WERI-Rb-1 (cell line): Measurements from ENCODE around the gene HIF3A.
"Not testable (repeated sequence)": the region's sequence is repeated elsewhere in the genome, so short reads cannot be mapped to it uniquely, and the experiment has no call there.

Experiments
- DNase-seq: peaks from one replicate; pipeline ENCODE4 v3.0.0-alpha.2; 2020
- H3K27ac ChIP-seq: fragments of 250-450 bp; sonication (Bioruptor Pico); 2 replicates; pipeline ENCODE4 v1.5.1; 2020; ENCODE audit warnings: mild to moderate bottlenecking, moderate library complexity
- H3K27me3 ChIP-seq: fragments of 250-450 bp; sonication (Bioruptor Pico); 2 replicates; pipeline ENCODE4 v1.5.1; 2021; ENCODE audit warnings: mild to moderate bottlenecking, low read depth, moderate library complexity; ENCODE audit not compliant: insufficient read depth, severe bottlenecking
- H3K36me3 ChIP-seq: fragments of 250-450 bp; sonication (Bioruptor Pico); 2 replicates; pipeline ENCODE4 v1.5.1; 2020; ENCODE audit warnings: mild to moderate bottlenecking, moderate library complexity
- H3K4me3 ChIP-seq: 2 replicates; pipeline ENCODE4 v1.5.1; 2011; ENCODE audit warnings: low read depth, mild to moderate bottlenecking, control low read depth, low read length
- H3K9me3 ChIP-seq: fragments of 250-450 bp; sonication (Bioruptor Pico); 2 replicates; pipeline ENCODE4 v1.5.1; 2021; ENCODE audit warnings: mild to moderate bottlenecking, moderate library complexity; ENCODE audit not compliant: severe bottlenecking
- CTCF ChIP-seq: IDR thresholded peaks from 2 replicates; pipeline ENCODE4 v1.5.1; 2011; ENCODE audit warnings: low read depth, mild to moderate bottlenecking, control low read depth, inconsistent platforms, low read length

Gene HIF3A

GRCh38 chr19:46319613-46320012 is 22.8 kb downstream of the HIF3A start:
- no peaks in the 10 kb centered on the region for H3K27me3 ChIP-seq
- H3K27ac ChIP-seq = no peak overlapping the region
- no peak overlapping the region for H3K4me3 ChIP-seq
- H3K36me3 ChIP-seq = no peaks in the 10 kb centered on the region
- H3K9me3 ChIP-seq = no peaks in the 10 kb centered on the region
- no peak for DNase-seq
- no peak for TF ChIP-seq CTCF

- Histone ChIP-seq H3K4me3 (no peak overlapping the region), H3K27me3 (no peaks in the 10 kb centered on the region), H3K9me3 (peaks cover under 1% of the 10 kb centered on the region), H3K27ac (no peak overlapping the region), H3K36me3 (no peaks in the 10 kb centered on the region)
- no peak for DNase-seq
- no peak for TF ChIP-seq CTCF
These were observed 23.7 kb downstream of the HIF3A start for GRCh38 chr19:46320559-46320958.

GRCh38 chr19:46321653-46322052 is 24.8 kb downstream of the HIF3A start:
- DNase-seq = no peak
- Histone ChIP-seq H3K27ac (no peak overlapping the region), H3K27me3 (no peaks in the 10 kb centered on the region), H3K9me3 (peaks cover 10% of the 10 kb centered on the region), H3K36me3 (no peaks in the 10 kb centered on the region; the same call in 1 of the 2 replicates), H3K4me3 (no peak overlapping the region)
- no peak for TF ChIP-seq CTCF

- not testable (repeated sequence) for H3K36me3 ChIP-seq, H3K27me3 ChIP-seq, H3K27ac ChIP-seq, DNase-seq, H3K4me3 ChIP-seq
- peaks cover 21% of the 10 kb centered on the region for H3K9me3 ChIP-seq
These were observed 26.4 kb downstream of the HIF3A start for GRCh38 chr19:46323227-46323626.

GRCh38 chr19:46324277-46324676 is 27.4 kb downstream of the HIF3A start:
- no peaks in the 10 kb centered on the region; the same call in 1 of the 2 replicates for H3K36me3 ChIP-seq
- no peaks in the 10 kb centered on the region for H3K27me3 ChIP-seq
- no peak for TF ChIP-seq CTCF
- no peak for DNase-seq
- H3K9me3 ChIP-seq = peaks cover 23% of the 10 kb centered on the region
- no peak overlapping the region for H3K4me3 ChIP-seq
- no peak overlapping the region for H3K27ac ChIP-seq

- no peak for DNase-seq
- Histone ChIP-seq H3K4me3 (no peak overlapping the region), H3K27ac (no peak overlapping the region), H3K27me3 (no peaks in the 10 kb centered on the region), H3K9me3 (peaks cover 23% of the 10 kb centered on the region), H3K36me3 (no peaks in the 10 kb centered on the region; the same call in 1 of the 2 replicates)
- TF ChIP-seq CTCF = no peak
These were observed 29.8 kb downstream of the HIF3A start for GRCh38 chr19:46326608-46327007.
